Right renal pelvis (tissue), 4 donors: ENCODE data around the gene SLC26A6. TPM values are rescaled to one million over a fixed set of nuclear protein-coding genes. Genes with fewer than 3 reads are reported as not detected.

Experiments used
- DNase-seq, 4 donors: peaks; one replicate each; pipeline ENCODE4 v3.0.0-alpha.2; 2013; ENCODE audit warnings: low read depth in 4 of 4, low spot score in 3 of 4, missing footprints in 1 of 4
- polyA plus RNA-seq, 4 donors: library from polyadenylated mRNA; unstranded; fragments of 120-200 nt; gene quantifications; one replicate each; pipeline ENCODE4 v1.2.1, GENCODE V29; 2013; ENCODE audit not compliant: insufficient read length in 4 of 4

SLC26A6 gene
- polyA plus RNA-seq, 4 donors: 20.7 to 30.9 (median 23.1) TPM

DNA sequence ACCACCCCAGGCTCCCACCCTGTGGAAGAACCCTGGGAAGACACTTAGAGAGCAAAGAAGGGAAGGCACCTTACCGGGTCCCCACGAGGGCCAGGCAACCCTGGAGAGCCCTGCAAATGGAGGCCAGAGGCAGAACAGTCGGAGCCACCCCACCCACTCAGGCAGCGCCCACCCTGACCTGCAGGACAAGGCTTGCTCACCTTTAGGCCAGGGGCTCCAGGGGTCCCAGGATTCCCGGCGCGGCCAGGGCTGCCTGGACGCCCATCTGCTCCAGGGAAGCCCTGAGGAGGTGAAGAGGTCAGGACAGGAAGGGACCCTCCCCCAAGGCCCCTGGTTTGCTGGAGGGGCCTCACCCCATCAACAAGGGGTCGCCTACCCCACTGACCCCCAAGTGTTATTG is 50.4 kb downstream of the SLC26A6 start:
- no peak for DNase-seq

DNA sequence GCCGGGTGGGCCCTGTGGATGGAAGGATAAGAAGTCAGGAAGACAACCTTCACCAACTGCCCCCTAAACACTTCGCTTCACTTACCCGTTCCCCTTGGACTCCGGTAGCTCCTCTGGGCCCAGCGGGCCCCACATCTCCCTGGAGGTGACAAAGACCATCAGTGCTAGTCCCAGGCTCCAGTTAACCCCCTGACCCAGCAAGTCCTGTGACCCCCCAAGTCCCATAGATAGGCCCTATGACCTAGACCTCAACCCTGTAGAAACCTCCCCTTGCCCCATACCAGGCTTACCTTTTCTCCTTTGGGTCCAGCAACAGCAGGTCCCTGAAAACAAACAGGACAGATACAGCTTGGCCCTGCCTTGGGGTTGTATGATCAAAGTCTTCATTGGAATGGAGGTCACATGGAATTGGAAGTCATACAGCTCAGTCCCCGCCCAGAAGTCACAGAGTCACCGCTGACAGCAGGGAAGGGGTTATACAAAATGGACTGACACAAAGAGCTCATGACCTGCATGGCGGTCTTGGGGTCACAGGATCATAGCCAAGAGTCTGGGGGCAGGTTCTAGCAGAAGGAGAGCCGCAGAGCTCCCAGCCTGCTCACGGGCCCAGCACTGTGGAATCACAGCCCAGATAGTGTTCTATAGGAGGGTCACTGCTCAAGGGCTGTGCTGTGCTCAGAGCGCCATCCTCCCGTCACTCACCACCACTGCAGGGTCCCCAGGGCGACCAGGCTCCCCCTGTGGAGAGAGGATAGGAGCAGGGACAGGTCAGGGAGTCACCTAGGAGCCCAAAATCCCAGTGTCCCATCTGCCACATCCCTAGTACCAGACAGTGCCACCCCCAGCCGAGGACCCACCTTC is 53.4 kb downstream of the SLC26A6 start:
- no peak for DNase-seq

DNA sequence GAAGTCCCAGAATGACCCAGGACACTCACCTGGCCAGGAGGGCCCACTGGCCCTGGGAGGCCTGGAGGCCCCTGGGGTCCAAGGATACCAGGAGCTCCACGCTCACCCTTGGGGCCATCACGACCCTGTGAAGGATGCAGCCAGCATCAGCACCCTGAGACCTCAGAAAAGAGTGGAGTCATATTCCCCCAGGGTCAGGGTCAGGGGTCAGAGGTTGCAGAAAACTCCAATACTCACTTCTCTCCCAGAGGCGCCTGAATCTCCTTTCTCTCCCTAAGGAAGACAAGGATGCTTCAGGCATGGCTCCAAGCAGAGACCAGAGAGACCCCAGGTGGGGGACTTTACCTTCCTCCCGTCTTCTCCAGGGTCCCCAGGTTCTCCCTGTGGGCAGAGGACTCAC is 58.6 kb downstream of the SLC26A6 start:
- DNase-seq: no peak

Other genes with a start within 250 kb of the SLC26A6 start
- 100 to 1,000 TPM; 163 to 236 (median 188) TPM for gene PLXNB1, start 205.4 kb downstream of the SLC26A6 start, polyA plus RNA-seq
- 10 to 100 TPM; 25.2 to 29.7 (median 27.8) TPM for gene CCDC51, start 195.3 kb downstream of the SLC26A6 start, polyA plus RNA-seq
- 100 to 1,000 TPM; 293 to 334 (median 315) TPM for gene TMA7, start 195.2 kb downstream of the SLC26A6 start, polyA plus RNA-seq
- 10 to 100 TPM; 12.6 to 16.9 (median 14.5) TPM for gene ATRIP, start 188.7 kb downstream of the SLC26A6 start, polyA plus RNA-seq
- gene SHISA5, start 131.3 kb downstream of the SLC26A6 start, polyA plus RNA-seq: 100 to 1,000 TPM; 111 to 120 (median 112) TPM
- 1 to 10 TPM; 3.9 to 5.4 (median 4.9) TPM for gene PFKFB4, start 78.7 kb downstream of the SLC26A6 start, polyA plus RNA-seq
- gene UCN2, start 71.7 kb downstream of the SLC26A6 start, polyA plus RNA-seq: under 1 TPM; 0.19 to 0.66 (median 0.57) TPM
- 10 to 100 TPM; 17.3 to 18.3 (median 17.8) TPM for gene COL7A1, start 40.1 kb downstream of the SLC26A6 start, polyA plus RNA-seq
- gene UQCRC1, start 25.8 kb downstream of the SLC26A6 start, polyA plus RNA-seq: 100 to 1,000 TPM; 262 to 323 (median 276) TPM
- under 1 TPM in 1 of 4 donors, not detected in 3; 0.21 TPM for gene TMEM89, start 13.7 kb downstream of the SLC26A6 start, polyA plus RNA-seq
- gene CELSR3, start 27.4 kb upstream of the SLC26A6 start, polyA plus RNA-seq: 1 to 10 TPM in 3 of 4 donors, under 1 TPM in 1; 0.96 to 1.4 (median 1.1) TPM
- gene NCKIPSD, start 50.5 kb upstream of the SLC26A6 start, polyA plus RNA-seq: 10 to 100 TPM; 13.8 to 22.2 (median 18.0) TPM
- gene IP6K2, start 81.8 kb upstream of the SLC26A6 start, polyA plus RNA-seq: 100 to 1,000 TPM; 183 to 280 (median 215) TPM
- 10 to 100 TPM; 38.5 to 46.2 (median 43.8) TPM for gene PRKAR2A, start 212.4 kb upstream of the SLC26A6 start, polyA plus RNA-seq